IMR-90 (cell line): ENCODE results near the gene PTPRK. TPM values are rescaled to one million over a fixed set of nuclear protein-coding genes. Genes with fewer than 3 reads are reported as not detected.

Experiments used
- ATAC-seq: fragments of 200-7000 bp; cut with Tn5 transposase; 2 replicates; pipeline ENCODE4 v1.9.1; 2020; ENCODE audit warnings: low read depth, mild to moderate bottlenecking, moderate library complexity
- BruUV-seq: library from RNA; stranded (reverse); fragments of 400-500 nt; replicated peaks from 2 replicates; lab custom pipeline; 2021; lab: Mats Ljungman, UMichigan
- CTCF ChIA-PET: fragments of 300-600 bp; formaldehyde crosslinking; extraction: SDS; loops from one replicate; lab custom pipeline; 2021; ENCODE audit warnings: antibody characterized with exemption; lab: Yijun Ruan, JAX
- POLR2A ChIA-PET: fragments of 300-600 bp; sonication (Branson Sonifier 250); formaldehyde crosslinking; loops from one replicate; lab custom pipeline; 2022; ENCODE audit warnings: antibody characterized with exemption; ENCODE audit not compliant: unreplicated experiment; lab: Charles Lee
- DNase-seq: peaks from one replicate; pipeline ENCODE4 v3.0.0; 2013
- H2AFZ ChIP-seq: replicated peaks from 2 replicates; pipeline ENCODE3; 2013; ENCODE audit warnings: low read length, mild to moderate bottlenecking; ENCODE audit not compliant: poor library complexity
- H2AK5ac ChIP-seq: 2 replicates; pipeline ENCODE4 v1.6.1; 2013; ENCODE audit warnings: low read depth, low read length, inconsistent platforms
- H2AK9ac ChIP-seq: replicated peaks from 2 replicates; pipeline ENCODE3; 2013; ENCODE audit warnings: mild to moderate bottlenecking, low read depth, low read length, moderate library complexity; ENCODE audit not compliant: poor library complexity
- H2BK120ac ChIP-seq: 2 replicates; pipeline ENCODE4 v1.6.1; 2013; ENCODE audit warnings: low read depth, low read length, inconsistent platforms
- H2BK15ac ChIP-seq: 3 replicates; pipeline ENCODE4 v1.6.1; 2013; ENCODE audit warnings: low read depth, low read length, inconsistent platforms
- H2BK20ac ChIP-seq: 2 replicates; pipeline ENCODE4 v1.6.1; 2013; ENCODE audit warnings: low read depth, mild to moderate bottlenecking, inconsistent platforms, low read length, moderate library complexity
- H2BK5ac ChIP-seq: 2 replicates; pipeline ENCODE4 v1.6.1; 2013; ENCODE audit warnings: mild to moderate bottlenecking, low read depth, low read length, inconsistent platforms; ENCODE audit not compliant: poor library complexity, severe bottlenecking
- H3K14ac ChIP-seq: replicated peaks from 2 replicates; pipeline ENCODE4 v1.6.1; 2013; ENCODE audit warnings: low read depth, low read length, inconsistent platforms
- H3K18ac ChIP-seq: 2 replicates; pipeline ENCODE4 v1.6.1; 2013; ENCODE audit warnings: low read depth, low read length, control low read depth
- H3K23ac ChIP-seq: 2 replicates; pipeline ENCODE4 v1.6.1; 2013; ENCODE audit warnings: low read depth, low read length, inconsistent platforms
- H3K27ac ChIP-seq: 2 replicates; pipeline ENCODE4 v1.5.1; 2013; ENCODE audit warnings: mild to moderate bottlenecking, control low read depth, low read length; ENCODE audit not compliant: insufficient read depth
- H3K27me3 ChIP-seq: 2 replicates; pipeline ENCODE4 v1.6.1; 2013; ENCODE audit warnings: low read length; ENCODE audit not compliant: control insufficient read depth, insufficient read depth
- H3K36me3 ChIP-seq: 2 replicates; pipeline ENCODE4 v1.6.1; 2013; ENCODE audit warnings: low read length, mixed read lengths; ENCODE audit not compliant: control insufficient read depth, insufficient read depth
- H3K4ac ChIP-seq: 2 replicates; pipeline ENCODE4 v1.6.1; 2013; ENCODE audit warnings: low read depth, low read length, inconsistent platforms
- H3K4me1 ChIP-seq: 2 replicates; pipeline ENCODE4 v1.6.1; 2013; ENCODE audit warnings: low read length, mixed read lengths; ENCODE audit not compliant: control insufficient read depth, insufficient read depth
- H3K4me2 ChIP-seq: 2 replicates; pipeline ENCODE4 v1.6.1; 2013; ENCODE audit warnings: low read depth, mild to moderate bottlenecking, control low read depth, low read length, moderate library complexity
- H3K4me3 ChIP-seq: 2 replicates; pipeline ENCODE4 v1.5.1; 2013; ENCODE audit warnings: low read depth, mild to moderate bottlenecking, control low read depth, low read length, moderate library complexity; ENCODE audit not compliant: insufficient read depth
- H3K56ac ChIP-seq: 2 replicates; pipeline ENCODE4 v1.6.1; 2013; ENCODE audit warnings: low read length, inconsistent platforms; ENCODE audit not compliant: insufficient read depth; ENCODE audit errors: extremely low read depth
- H3K79me1 ChIP-seq, 2 experiments: 2 replicates each; pipeline ENCODE4 v1.6.1; 2013; ENCODE audit warnings: low read length in 2 of 2, inconsistent platforms in 1 of 2, low read depth in 1 of 2
- H3K9ac ChIP-seq: 2 replicates; pipeline ENCODE4 v1.6.1; 2013; ENCODE audit warnings: low read depth, low read length, control low read depth
- H3K9me1 ChIP-seq: 2 replicates; pipeline ENCODE4 v1.6.1; 2013; ENCODE audit warnings: low read length, inconsistent platforms; ENCODE audit not compliant: insufficient read depth
- H3K9me3 ChIP-seq: 2 replicates; pipeline ENCODE4 v1.6.1; 2013; ENCODE audit warnings: low read length; ENCODE audit not compliant: control insufficient read depth, insufficient read depth
- H4K20me1 ChIP-seq: 2 replicates; pipeline ENCODE4 v1.6.1; 2013; ENCODE audit warnings: low read length, inconsistent platforms; ENCODE audit not compliant: insufficient read depth
- H4K5ac ChIP-seq: 2 replicates; pipeline ENCODE4 v1.6.1; 2013; ENCODE audit warnings: mild to moderate bottlenecking, low read depth, low read length, control low read depth
- H4K8ac ChIP-seq, 2 experiments: 2 replicates each; pipeline ENCODE4 v1.6.1; 2013; ENCODE audit warnings: low read depth in 2 of 2, low read length in 2 of 2, control low read depth in 1 of 2, inconsistent platforms in 1 of 2
- H4K91ac ChIP-seq: 2 replicates; pipeline ENCODE4 v1.6.1; 2013; ENCODE audit warnings: low read depth, low read length, inconsistent platforms; ENCODE audit not compliant: insufficient read depth
- BHLHE40 ChIP-seq: fragments of 150-350 bp; IDR thresholded peaks from 2 replicates; pipeline ENCODE4 v1.6.1; 2016; ENCODE audit warnings: mild to moderate bottlenecking, low read depth, low read length
- CEBPB ChIP-seq: IDR thresholded peaks from 2 replicates; pipeline ENCODE4 v1.6.1; 2012; ENCODE audit warnings: low read depth, low read length, improper control_type of control experiment
- CHD1 ChIP-seq: IDR thresholded peaks from 2 replicates; pipeline ENCODE4 v1.6.1; 2012; ENCODE audit warnings: low read depth, low read length, improper control_type of control experiment
- FOS ChIP-seq: fragments of 150-350 bp; IDR thresholded peaks from 2 replicates; pipeline ENCODE4 v1.6.1; 2016; ENCODE audit warnings: low read depth, low read length
- MAFK ChIP-seq: IDR thresholded peaks from 2 replicates; pipeline ENCODE4 v1.6.1; 2012; ENCODE audit warnings: low read depth, low read length, improper control_type of control experiment
- MAZ ChIP-seq: IDR thresholded peaks from 2 replicates; pipeline ENCODE4 v1.6.1; 2012; ENCODE audit warnings: low read depth, mild to moderate bottlenecking, low read length, improper control_type of control experiment, moderate library complexity, borderline replicate concordance
- MXI1 ChIP-seq: IDR thresholded peaks from 2 replicates; pipeline ENCODE4 v1.6.1; 2012; ENCODE audit warnings: low read depth, mild to moderate bottlenecking, low read length, moderate library complexity, borderline replicate concordance
- NFE2L2 ChIP-seq: fragments of 150-350 bp; IDR thresholded peaks from 2 replicates; pipeline ENCODE4 v1.6.1; 2016; ENCODE audit warnings: low read depth, mild to moderate bottlenecking, low read length
- POLR2A ChIP-seq: IDR thresholded peaks from 2 replicates; pipeline ENCODE4 v1.6.1; 2012; ENCODE audit warnings: mild to moderate bottlenecking, low read depth, low read length
- RAD21 ChIP-seq: IDR thresholded peaks from 2 replicates; pipeline ENCODE4 v1.6.1; 2012; ENCODE audit warnings: low read length, improper control_type of control experiment
- RCOR1 ChIP-seq: IDR thresholded peaks from 2 replicates; pipeline ENCODE4 v1.6.1; 2012; ENCODE audit warnings: mild to moderate bottlenecking, low read length, improper control_type of control experiment; ENCODE audit not compliant: insufficient replicate concordance
- RFX5 ChIP-seq: IDR thresholded peaks from 2 replicates; pipeline ENCODE4 v1.8.0; 2012; ENCODE audit warnings: low read depth, mild to moderate bottlenecking, low read length, moderate library complexity
- SMC3 ChIP-seq: fragments of 150-350 bp; IDR thresholded peaks from 2 replicates; pipeline ENCODE4 v1.6.1; 2016; ENCODE audit warnings: low read depth, mild to moderate bottlenecking, antibody characterized with exemption, low read length, moderate library complexity
- dilution Hi-C: fragments of 300-500 bp; cut with HindIII; formaldehyde crosslinking; loops from one replicate; pipeline ENCODE4 v1.14.3; 2018; ENCODE audit warnings: low sequenced_read_pairs; ENCODE audit not compliant: unreplicated experiment
- in situ Hi-C: fragments of 300-500 bp; cut with MboI; formaldehyde crosslinking; loops from 3 replicates; pipeline ENCODE4 v1.14.3; 2019; ENCODE audit warnings: low sequenced_read_pairs, inconsistent platforms, mixed read lengths
- intact Hi-C: fragments of 100-400 bp; cut with micrococcal nuclease; formaldehyde crosslinking; loops from 2 replicates; pipeline ENCODE4 v1.10.0; 2022
- polyA plus RNA-seq, 3 experiments: library from polyadenylated mRNA; depleted of rRNA; stranded (reverse); fragments of >200 nt; gene quantifications; 2 replicates each; pipeline ENCODE4 v1.2.3, GENCODE V29; 2012; ENCODE audit warnings: low replicate concordance in 1 of 3
- total RNA-seq: library from RNA; depleted of rRNA; stranded (reverse); fragments of >200 nt; gene quantifications from 2 replicates; pipeline ENCODE4 v1.2.3, GENCODE V29; 2012
- TF ChIP-seq, protein P1 (sequence below): conservative IDR thresholded peaks from 2 replicates; pipeline ENCODE4 v1.5.1; 2012; ENCODE audit warnings: mild to moderate bottlenecking, low read depth, low read length, improper control_type of control experiment
- TF ChIP-seq, protein P2 (sequence below): fragments of 150-350 bp; IDR thresholded peaks from 2 replicates; pipeline ENCODE4 v1.6.1; 2016; ENCODE audit warnings: low read depth, mild to moderate bottlenecking, low read length, moderate library complexity, borderline replicate concordance
- TF ChIP-seq, protein P3 (sequence below): fragments of 150-350 bp; IDR thresholded peaks from 2 replicates; pipeline ENCODE4 v1.6.1; 2017; ENCODE audit warnings: mild to moderate bottlenecking, antibody characterized with exemption, low read length, low read depth

Gene PTPRK
- total and polyA plus RNA-seq, 2 of the 4 experiments (the other 2 are of a cell fraction) = 18.0 to 80.8 TPM

DNA sequence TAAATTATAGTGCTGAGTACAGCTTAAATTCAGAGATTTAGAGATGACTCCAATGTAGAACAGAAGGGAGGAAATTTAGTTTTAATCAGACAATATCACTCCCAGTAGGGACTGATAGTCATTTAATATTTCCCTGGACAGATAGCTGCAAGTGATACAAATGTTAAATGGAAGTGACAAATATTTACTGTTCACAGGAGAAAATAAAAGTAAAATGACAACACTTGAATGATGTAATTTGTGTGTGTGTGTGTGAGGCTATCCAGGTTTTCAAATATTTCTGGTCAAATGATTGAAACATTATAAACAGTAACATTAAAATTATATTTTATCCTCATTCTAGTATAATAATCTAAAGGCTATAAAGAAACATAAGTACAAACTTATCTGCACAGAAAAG lies 399.2 kb downstream of the PTPRK start:
- Histone ChIP-seq H2AFZ (no peak overlapping the region), H3K56ac (no peak overlapping the region), H3K18ac (no peak overlapping the region), H3K4me1 (no peaks in the 10 kb centered on the region), H3K4me3 (no peak overlapping the region), H4K20me1 (peaks cover 3% of the 10 kb centered on the region; the same call in 1 of the 2 replicates), H3K9me1 (no peaks in the 10 kb centered on the region), H3K36me3 (no peaks in the 10 kb centered on the region), H4K91ac (no peak overlapping the region), H3K4me2 (no peak overlapping the region), H3K79me1 (peaks cover 0 to 11% of the 10 kb centered on the region in 2 experiments; a peak in 2 of 4 replicates), H3K14ac (no peak overlapping the region), H3K23ac (no peak overlapping the region), H4K8ac (no peak overlapping the region), H3K27ac (no peak overlapping the region), H3K4ac (no peak overlapping the region), H3K9ac (no peak overlapping the region), H2BK5ac (no peak overlapping the region), H2AK9ac (no peak overlapping the region), H3K27me3 (no peaks in the 10 kb centered on the region), H3K9me3 (no peaks in the 10 kb centered on the region), H2BK20ac (no peak overlapping the region), H2AK5ac (no peak overlapping the region), H4K5ac (no peak overlapping the region), H2BK120ac (no peak overlapping the region), H2BK15ac (no peak overlapping the region)
- DNase-seq (no peak), ATAC-seq (no peak)
- TF ChIP-seq MAZ (no peak), RAD21 (no peak), FOS (no peak), CHD1 (no peak), NFE2L2 (no peak), SMC3 (no peak), POLR2A (no peak), CEBPB (no peak), MXI1 (no peak), MAFK (no peak), RFX5 (no peak), BHLHE40 (no peak), RCOR1 (no peak)
- TF ChIP-seq, protein P1, sequence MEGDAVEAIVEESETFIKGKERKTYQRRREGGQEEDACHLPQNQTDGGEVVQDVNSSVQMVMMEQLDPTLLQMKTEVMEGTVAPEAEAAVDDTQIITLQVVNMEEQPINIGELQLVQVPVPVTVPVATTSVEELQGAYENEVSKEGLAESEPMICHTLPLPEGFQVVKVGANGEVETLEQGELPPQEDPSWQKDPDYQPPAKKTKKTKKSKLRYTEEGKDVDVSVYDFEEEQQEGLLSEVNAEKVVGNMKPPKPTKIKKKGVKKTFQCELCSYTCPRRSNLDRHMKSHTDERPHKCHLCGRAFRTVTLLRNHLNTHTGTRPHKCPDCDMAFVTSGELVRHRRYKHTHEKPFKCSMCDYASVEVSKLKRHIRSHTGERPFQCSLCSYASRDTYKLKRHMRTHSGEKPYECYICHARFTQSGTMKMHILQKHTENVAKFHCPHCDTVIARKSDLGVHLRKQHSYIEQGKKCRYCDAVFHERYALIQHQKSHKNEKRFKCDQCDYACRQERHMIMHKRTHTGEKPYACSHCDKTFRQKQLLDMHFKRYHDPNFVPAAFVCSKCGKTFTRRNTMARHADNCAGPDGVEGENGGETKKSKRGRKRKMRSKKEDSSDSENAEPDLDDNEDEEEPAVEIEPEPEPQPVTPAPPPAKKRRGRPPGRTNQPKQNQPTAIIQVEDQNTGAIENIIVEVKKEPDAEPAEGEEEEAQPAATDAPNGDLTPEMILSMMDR = no peak
- TF ChIP-seq, protein P2, sequence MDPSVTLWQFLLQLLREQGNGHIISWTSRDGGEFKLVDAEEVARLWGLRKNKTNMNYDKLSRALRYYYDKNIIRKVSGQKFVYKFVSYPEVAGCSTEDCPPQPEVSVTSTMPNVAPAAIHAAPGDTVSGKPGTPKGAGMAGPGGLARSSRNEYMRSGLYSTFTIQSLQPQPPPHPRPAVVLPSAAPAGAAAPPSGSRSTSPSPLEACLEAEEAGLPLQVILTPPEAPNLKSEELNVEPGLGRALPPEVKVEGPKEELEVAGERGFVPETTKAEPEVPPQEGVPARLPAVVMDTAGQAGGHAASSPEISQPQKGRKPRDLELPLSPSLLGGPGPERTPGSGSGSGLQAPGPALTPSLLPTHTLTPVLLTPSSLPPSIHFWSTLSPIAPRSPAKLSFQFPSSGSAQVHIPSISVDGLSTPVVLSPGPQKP = no peak
- TF ChIP-seq, protein P3, sequence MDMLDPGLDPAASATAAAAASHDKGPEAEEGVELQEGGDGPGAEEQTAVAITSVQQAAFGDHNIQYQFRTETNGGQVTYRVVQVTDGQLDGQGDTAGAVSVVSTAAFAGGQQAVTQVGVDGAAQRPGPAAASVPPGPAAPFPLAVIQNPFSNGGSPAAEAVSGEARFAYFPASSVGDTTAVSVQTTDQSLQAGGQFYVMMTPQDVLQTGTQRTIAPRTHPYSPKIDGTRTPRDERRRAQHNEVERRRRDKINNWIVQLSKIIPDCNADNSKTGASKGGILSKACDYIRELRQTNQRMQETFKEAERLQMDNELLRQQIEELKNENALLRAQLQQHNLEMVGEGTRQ = no peak
- ChIA-PET POLR2A (no interaction called here), CTCF (no interaction called here)
- no TSS peak for BruUV-seq
- dilution Hi-C loops = no loop called here
- intact Hi-C loops = no loop called here
- in situ Hi-C loops = no loop called here
